ENCODE results near the gene CAMTA1.

GRCh38 chr1:7781501-7781900 is 996.2 kb downstream of the CAMTA1 start:
- no peak for TF ChIP-seq WT1 (tag by site-specific recombination; IDR thresholded peaks at IDR 0.05)
- no peak for TF ChIP-seq ZNF791 (tag by site-specific recombination; IDR thresholded peaks at IDR 0.05)
- TF ChIP-seq CTCF (tag by site-specific recombination; IDR thresholded peaks at IDR 0.05), result no peak

Data from HEK293 (cell line).